ENCODE results near the gene GPRC5C. TPM values are rescaled to one million over a fixed set of nuclear protein-coding genes. Genes with fewer than 3 reads are reported as not detected.

GPRC5C gene
- total and polyA plus RNA-seq, 4 donors: 34.2 to 195 (median 119) TPM

DNA sequence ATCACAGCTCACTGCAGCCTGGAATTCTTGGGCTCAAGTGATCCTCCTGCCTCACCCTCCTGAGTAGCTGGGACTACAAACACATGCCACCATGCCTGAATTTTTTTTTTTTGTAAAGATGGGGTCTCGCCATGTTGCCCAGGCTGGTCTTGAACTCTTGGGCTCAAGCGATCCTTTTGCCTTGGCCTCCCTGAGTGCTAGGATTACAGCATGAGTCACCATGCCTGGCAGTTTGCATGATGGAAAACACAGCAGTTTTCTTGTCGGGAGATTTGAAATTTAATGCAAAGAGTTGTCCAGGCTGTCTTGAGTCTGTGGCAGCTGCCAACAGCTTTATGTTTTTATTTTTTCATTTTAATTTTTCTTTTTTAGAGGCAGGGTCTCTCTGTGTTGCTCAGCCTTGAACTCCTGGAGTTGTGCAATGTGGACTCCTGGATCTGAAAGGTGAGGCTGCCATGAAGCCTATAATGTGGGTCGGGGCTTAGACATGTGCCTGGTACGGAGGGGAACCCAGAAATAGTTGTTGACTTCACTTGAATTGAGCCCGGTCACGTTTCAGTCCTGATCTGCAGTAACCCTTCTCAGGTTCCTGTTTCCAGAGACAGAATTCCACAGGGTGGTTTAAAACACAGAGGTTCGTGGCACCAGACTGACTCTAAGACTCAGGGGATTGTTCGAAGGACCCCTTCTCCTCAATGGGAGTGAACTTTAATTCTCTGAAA lies 53.3 kb downstream of the GPRC5C start:
- H3K36me3 ChIP-seq (ENCODE audit: control insufficient read depth in 4 of 4, insufficient read depth in 3 of 4, low read depth in 1 of 4, low read length in 3 of 4): peaks cover 0 to 2% (median 0%) of the 10 kb centered on the region in 4 donors
- no peak overlapping the region for H3K27ac ChIP-seq (ENCODE audit: low read depth in 1 of 2, low read length in 2 of 2)
- TF ChIP-seq NR2F2 (IDR thresholded peaks at IDR 0.05) (no peak), FOXA2 (IDR thresholded peaks at IDR 0.05) (no peak), RAD21 (IDR thresholded peaks at IDR 0.05) (no peak), HNF4G (IDR thresholded peaks at IDR 0.05) (no peak), RXRA (IDR thresholded peaks at IDR 0.05) (no peak), YY1 (IDR thresholded peaks at IDR 0.05) (no peak), TAF1 (conservative IDR thresholded peaks at IDR 0.05) (no peak), HNF4A (conservative IDR thresholded peaks at IDR 0.05) (no peak), EGR1 (IDR thresholded peaks at IDR 0.05; ENCODE audit: low read depth in 2 of 2) (no peak), JUND (IDR thresholded peaks at IDR 0.05) (no peak), FOXA1 (IDR thresholded peaks at IDR 0.05) (no peak), SP1 (IDR thresholded peaks at IDR 0.05) (no peak), GABPA (IDR thresholded peaks at IDR 0.05 in 1 of 2, conservative IDR thresholded peaks at IDR 0.05 in 1 of 2) (no peak)
- TF ChIP-seq, protein P1, sequence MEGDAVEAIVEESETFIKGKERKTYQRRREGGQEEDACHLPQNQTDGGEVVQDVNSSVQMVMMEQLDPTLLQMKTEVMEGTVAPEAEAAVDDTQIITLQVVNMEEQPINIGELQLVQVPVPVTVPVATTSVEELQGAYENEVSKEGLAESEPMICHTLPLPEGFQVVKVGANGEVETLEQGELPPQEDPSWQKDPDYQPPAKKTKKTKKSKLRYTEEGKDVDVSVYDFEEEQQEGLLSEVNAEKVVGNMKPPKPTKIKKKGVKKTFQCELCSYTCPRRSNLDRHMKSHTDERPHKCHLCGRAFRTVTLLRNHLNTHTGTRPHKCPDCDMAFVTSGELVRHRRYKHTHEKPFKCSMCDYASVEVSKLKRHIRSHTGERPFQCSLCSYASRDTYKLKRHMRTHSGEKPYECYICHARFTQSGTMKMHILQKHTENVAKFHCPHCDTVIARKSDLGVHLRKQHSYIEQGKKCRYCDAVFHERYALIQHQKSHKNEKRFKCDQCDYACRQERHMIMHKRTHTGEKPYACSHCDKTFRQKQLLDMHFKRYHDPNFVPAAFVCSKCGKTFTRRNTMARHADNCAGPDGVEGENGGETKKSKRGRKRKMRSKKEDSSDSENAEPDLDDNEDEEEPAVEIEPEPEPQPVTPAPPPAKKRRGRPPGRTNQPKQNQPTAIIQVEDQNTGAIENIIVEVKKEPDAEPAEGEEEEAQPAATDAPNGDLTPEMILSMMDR (IDR thresholded peaks at IDR 0.05; ENCODE audit: low read depth, low read length, missing input control): no peak
- TF ChIP-seq, protein P2, sequence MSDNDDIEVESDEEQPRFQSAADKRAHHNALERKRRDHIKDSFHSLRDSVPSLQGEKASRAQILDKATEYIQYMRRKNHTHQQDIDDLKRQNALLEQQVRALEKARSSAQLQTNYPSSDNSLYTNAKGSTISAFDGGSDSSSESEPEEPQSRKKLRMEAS (IDR thresholded peaks at IDR 0.05): no peak
- TF ChIP-seq, protein P3, sequence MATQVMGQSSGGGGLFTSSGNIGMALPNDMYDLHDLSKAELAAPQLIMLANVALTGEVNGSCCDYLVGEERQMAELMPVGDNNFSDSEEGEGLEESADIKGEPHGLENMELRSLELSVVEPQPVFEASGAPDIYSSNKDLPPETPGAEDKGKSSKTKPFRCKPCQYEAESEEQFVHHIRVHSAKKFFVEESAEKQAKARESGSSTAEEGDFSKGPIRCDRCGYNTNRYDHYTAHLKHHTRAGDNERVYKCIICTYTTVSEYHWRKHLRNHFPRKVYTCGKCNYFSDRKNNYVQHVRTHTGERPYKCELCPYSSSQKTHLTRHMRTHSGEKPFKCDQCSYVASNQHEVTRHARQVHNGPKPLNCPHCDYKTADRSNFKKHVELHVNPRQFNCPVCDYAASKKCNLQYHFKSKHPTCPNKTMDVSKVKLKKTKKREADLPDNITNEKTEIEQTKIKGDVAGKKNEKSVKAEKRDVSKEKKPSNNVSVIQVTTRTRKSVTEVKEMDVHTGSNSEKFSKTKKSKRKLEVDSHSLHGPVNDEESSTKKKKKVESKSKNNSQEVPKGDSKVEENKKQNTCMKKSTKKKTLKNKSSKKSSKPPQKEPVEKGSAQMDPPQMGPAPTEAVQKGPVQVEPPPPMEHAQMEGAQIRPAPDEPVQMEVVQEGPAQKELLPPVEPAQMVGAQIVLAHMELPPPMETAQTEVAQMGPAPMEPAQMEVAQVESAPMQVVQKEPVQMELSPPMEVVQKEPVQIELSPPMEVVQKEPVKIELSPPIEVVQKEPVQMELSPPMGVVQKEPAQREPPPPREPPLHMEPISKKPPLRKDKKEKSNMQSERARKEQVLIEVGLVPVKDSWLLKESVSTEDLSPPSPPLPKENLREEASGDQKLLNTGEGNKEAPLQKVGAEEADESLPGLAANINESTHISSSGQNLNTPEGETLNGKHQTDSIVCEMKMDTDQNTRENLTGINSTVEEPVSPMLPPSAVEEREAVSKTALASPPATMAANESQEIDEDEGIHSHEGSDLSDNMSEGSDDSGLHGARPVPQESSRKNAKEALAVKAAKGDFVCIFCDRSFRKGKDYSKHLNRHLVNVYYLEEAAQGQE (IDR thresholded peaks at IDR 0.05): no peak
- TF ChIP-seq, protein P4, sequence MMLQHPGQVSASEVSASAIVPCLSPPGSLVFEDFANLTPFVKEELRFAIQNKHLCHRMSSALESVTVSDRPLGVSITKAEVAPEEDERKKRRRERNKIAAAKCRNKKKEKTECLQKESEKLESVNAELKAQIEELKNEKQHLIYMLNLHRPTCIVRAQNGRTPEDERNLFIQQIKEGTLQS (IDR thresholded peaks at IDR 0.05): no peak
- TF ChIP-seq, protein P5, sequence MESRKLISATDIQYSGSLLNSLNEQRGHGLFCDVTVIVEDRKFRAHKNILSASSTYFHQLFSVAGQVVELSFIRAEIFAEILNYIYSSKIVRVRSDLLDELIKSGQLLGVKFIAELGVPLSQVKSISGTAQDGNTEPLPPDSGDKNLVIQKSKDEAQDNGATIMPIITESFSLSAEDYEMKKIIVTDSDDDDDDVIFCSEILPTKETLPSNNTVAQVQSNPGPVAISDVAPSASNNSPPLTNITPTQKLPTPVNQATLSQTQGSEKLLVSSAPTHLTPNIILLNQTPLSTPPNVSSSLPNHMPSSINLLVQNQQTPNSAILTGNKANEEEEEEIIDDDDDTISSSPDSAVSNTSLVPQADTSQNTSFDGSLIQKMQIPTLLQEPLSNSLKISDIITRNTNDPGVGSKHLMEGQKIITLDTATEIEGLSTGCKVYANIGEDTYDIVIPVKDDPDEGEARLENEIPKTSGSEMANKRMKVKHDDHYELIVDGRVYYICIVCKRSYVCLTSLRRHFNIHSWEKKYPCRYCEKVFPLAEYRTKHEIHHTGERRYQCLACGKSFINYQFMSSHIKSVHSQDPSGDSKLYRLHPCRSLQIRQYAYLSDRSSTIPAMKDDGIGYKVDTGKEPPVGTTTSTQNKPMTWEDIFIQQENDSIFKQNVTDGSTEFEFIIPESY (IDR thresholded peaks at IDR 0.05): no peak
- no peaks in the 10 kb centered on the region for H3K27me3 ChIP-seq (ENCODE audit: control insufficient read depth in 4 of 4, insufficient read depth in 4 of 4, low read length in 3 of 4)
- H3K4me1 ChIP-seq (ENCODE audit: control insufficient read depth in 4 of 4, insufficient read depth in 4 of 4, low read length in 3 of 4): no peaks in the 10 kb centered on the region
- DNase-seq (ENCODE audit: low spot score): no peak
- no peak overlapping the region for H3K4me3 ChIP-seq (ENCODE audit: low read depth in 1 of 3, low read length in 3 of 3)
- no peak overlapping the region for H3K9ac ChIP-seq (ENCODE audit: low read depth in 1 of 2, low read length in 2 of 2)
- 66% methylated on average over 9 of the region's 9 CpGs for WGBS
- no peaks in the 10 kb centered on the region for H3K9me3 ChIP-seq (ENCODE audit: control insufficient read depth in 4 of 4, low read length in 3 of 4)

All from liver (tissue), 9 donors.